ENCODE data around the gene OR7D2.
"Not testable (repeated sequence)": the region's sequence is repeated elsewhere in the genome, so short reads cannot be mapped to it uniquely, and the experiment has no call there.

OR7D2 gene

GRCh38 chr19:9178901-9179300 lies at the start of gene OR7D2:
Gene OR7D2, plus strand, starts transcription at chr19:9178979. Its CDS starts 6,803 bp downstream, at chr19:9185782.
- DNase-seq (ENCODE audit: low read depth in 2 of 2), result no peak

- DNase-seq (ENCODE audit: low read depth in 2 of 2), result no peak
Observed at GRCh38 chr19:9130965-9131364, 47.8 kb upstream of the OR7D2 start.

- DNase-seq (ENCODE audit: low read depth in 2 of 2), result no peak
Observed at GRCh38 chr19:9132422-9132821, 46.4 kb upstream of the OR7D2 start.

- DNase-seq (ENCODE audit: low read depth in 2 of 2), result no peak
Observed at GRCh38 chr19:9139609-9140158, 39.1 kb upstream of the OR7D2 start.

- DNase-seq (ENCODE audit: low read depth in 2 of 2), result peak; percentile 79 to 82
Observed at GRCh38 chr19:9140159-9140874, 38.5 kb upstream of the OR7D2 start, which contains the start of gene ZNF317. Gene ZNF317, plus strand, starts transcription at chr19:9140397. Its CDS starts 15,620 bp downstream, at chr19:9156017.

- no peak for DNase-seq (ENCODE audit: low read depth in 2 of 2)
Observed at GRCh38 chr19:9144920-9145319, 33.9 kb upstream of the OR7D2 start.

- DNase-seq (ENCODE audit: low read depth in 2 of 2), result no peak
Observed at GRCh38 chr19:9146882-9147281, 31.9 kb upstream of the OR7D2 start.

GRCh38 chr19:9148697-9149096 lies 30.1 kb upstream of the OR7D2 start:
- DNase-seq (ENCODE audit: low read depth in 2 of 2), result no peak

- no peak for DNase-seq (ENCODE audit: low read depth in 2 of 2)
Observed at GRCh38 chr19:9149997-9150396, 28.8 kb upstream of the OR7D2 start.

- DNase-seq (ENCODE audit: low read depth in 2 of 2), result no peak
Observed at GRCh38 chr19:9150650-9151049, 28.1 kb upstream of the OR7D2 start.

GRCh38 chr19:9151367-9151766 lies 27.4 kb upstream of the OR7D2 start:
- DNase-seq (ENCODE audit: low read depth in 2 of 2), result no peak

GRCh38 chr19:9155591-9155990 lies 23.2 kb upstream of the OR7D2 start:
- DNase-seq (ENCODE audit: low read depth in 2 of 2), result no peak

- DNase-seq (ENCODE audit: low read depth in 2 of 2), result no peak
Observed at GRCh38 chr19:9156304-9156703, 22.5 kb upstream of the OR7D2 start.

GRCh38 chr19:9159891-9160290 lies 18.9 kb upstream of the OR7D2 start:
- no peak for DNase-seq (ENCODE audit: low read depth in 2 of 2)

GRCh38 chr19:9161427-9161826 lies 17.4 kb upstream of the OR7D2 start:
- DNase-seq (ENCODE audit: low read depth in 2 of 2), result no peak

GRCh38 chr19:9165261-9165660 lies 13.5 kb upstream of the OR7D2 start:
- no peak for DNase-seq (ENCODE audit: low read depth in 2 of 2)

GRCh38 chr19:9166846-9167245 lies 11.9 kb upstream of the OR7D2 start:
- no peak for DNase-seq (ENCODE audit: low read depth in 2 of 2)

- DNase-seq (ENCODE audit: low read depth in 2 of 2), result no peak
Observed at GRCh38 chr19:9171393-9171991, 7.3 kb upstream of the OR7D2 start.

- DNase-seq (ENCODE audit: low read depth in 2 of 2), result no peak
Observed at GRCh38 chr19:9175326-9175725, 3.5 kb upstream of the OR7D2 start.

GRCh38 chr19:9183000-9183399 lies 4.2 kb downstream of the OR7D2 start:
- DNase-seq (ENCODE audit: low read depth in 2 of 2), result no peak

- no peak for DNase-seq (ENCODE audit: low read depth in 2 of 2)
Observed at GRCh38 chr19:9187191-9187590, 8.4 kb downstream of the OR7D2 start.

GRCh38 chr19:9189535-9189934 lies 10.8 kb downstream of the OR7D2 start:
- DNase-seq (ENCODE audit: low read depth in 2 of 2), result no peak

- not testable (repeated sequence) for DNase-seq (ENCODE audit: low read depth in 2 of 2)
Observed at GRCh38 chr19:9198044-9198443, 19.3 kb downstream of the OR7D2 start.
